ENCODE data around the gene BRAP. TPM values are rescaled to one million over a fixed set of nuclear protein-coding genes. Genes with fewer than 3 reads are reported as not detected.

BRAP gene
- total RNA-seq (2022; extraction: Qiagen RNA extraction): 11.1 to 14.0 TPM (median 13.4 TPM) in 5 replicates

GRCh38 chr12:111685811-111686573 is at the start of gene BRAP, which contains the start of gene ACAD10:
BRAP (minus strand) TSS chr12:111685956; CDS start chr12:111685792, 164 bp downstream.
ACAD10 (plus strand) TSS chr12:111686053; CDS start chr12:111692710, 6,657 bp downstream.

GRCh38 chr12:111598637-111599452 is 86.9 kb downstream of the BRAP start, which contains the start of gene ATXN2:
ATXN2 (minus strand) TSS chr12:111599315; CDS start chr12:111599034, 281 bp downstream.

Other genes with a start within 250 kb of the BRAP start
- gene ATXN2, start 86.6 kb downstream of the BRAP start, total RNA-seq (2022; extraction: Qiagen RNA extraction): 42.1 to 50.8 TPM (median 46.2 TPM) in 5 replicates
- 9.2 to 12.1 TPM (median 9.4 TPM) in 5 replicates for gene ACAD10, start 97 bp upstream of the BRAP start, total RNA-seq (2022; extraction: Qiagen RNA extraction)
- 67.9 to 95.4 TPM (median 94.5 TPM) in 5 replicates for gene ALDH2, start 81.0 kb upstream of the BRAP start, total RNA-seq (2022; extraction: Qiagen RNA extraction)
- 51.9 to 57.9 TPM (median 56.6 TPM) in 5 replicates for gene MAPKAPK5, start 156.3 kb upstream of the BRAP start, total RNA-seq (2022; extraction: Qiagen RNA extraction)